B cell (primary cell): ENCODE measurements around the gene CST7.

Source experiments
- EZH2 ChIP-seq: IDR thresholded peaks from 2 replicates; pipeline ENCODE4 v1.6.1; 2012; ENCODE audit warnings: borderline replicate concordance, low read depth, mild to moderate bottlenecking, moderate library complexity, low read length; ENCODE audit not compliant: insufficient read depth, poor library complexity, severe bottlenecking
- TF ChIP-seq, protein P1 (sequence below): fragments of 200-600 bp; IDR thresholded peaks from one replicate; pipeline ENCODE4 v1.8.0; 2022; ENCODE audit warnings: antibody characterized with exemption, mild to moderate bottlenecking

- TF ChIP-seq, protein P1, sequence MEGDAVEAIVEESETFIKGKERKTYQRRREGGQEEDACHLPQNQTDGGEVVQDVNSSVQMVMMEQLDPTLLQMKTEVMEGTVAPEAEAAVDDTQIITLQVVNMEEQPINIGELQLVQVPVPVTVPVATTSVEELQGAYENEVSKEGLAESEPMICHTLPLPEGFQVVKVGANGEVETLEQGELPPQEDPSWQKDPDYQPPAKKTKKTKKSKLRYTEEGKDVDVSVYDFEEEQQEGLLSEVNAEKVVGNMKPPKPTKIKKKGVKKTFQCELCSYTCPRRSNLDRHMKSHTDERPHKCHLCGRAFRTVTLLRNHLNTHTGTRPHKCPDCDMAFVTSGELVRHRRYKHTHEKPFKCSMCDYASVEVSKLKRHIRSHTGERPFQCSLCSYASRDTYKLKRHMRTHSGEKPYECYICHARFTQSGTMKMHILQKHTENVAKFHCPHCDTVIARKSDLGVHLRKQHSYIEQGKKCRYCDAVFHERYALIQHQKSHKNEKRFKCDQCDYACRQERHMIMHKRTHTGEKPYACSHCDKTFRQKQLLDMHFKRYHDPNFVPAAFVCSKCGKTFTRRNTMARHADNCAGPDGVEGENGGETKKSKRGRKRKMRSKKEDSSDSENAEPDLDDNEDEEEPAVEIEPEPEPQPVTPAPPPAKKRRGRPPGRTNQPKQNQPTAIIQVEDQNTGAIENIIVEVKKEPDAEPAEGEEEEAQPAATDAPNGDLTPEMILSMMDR: no peak
- TF ChIP-seq EZH2: no peak
These were observed 10.6 kb upstream of the CST7 start for GRCh38 chr20:24938498-24938897.
